GM21737 (cell line): ENCODE results near the gene SRRM2.

Experiments
- ATAC-seq: cut with Tn5 transposase; IDR thresholded peaks from one replicate; pipeline ENCODE4 v1.9.1; 2021; ENCODE audit warnings: mild to moderate bottlenecking, moderate library complexity; ENCODE audit not compliant: unreplicated experiment

Gene SRRM2

DNA sequence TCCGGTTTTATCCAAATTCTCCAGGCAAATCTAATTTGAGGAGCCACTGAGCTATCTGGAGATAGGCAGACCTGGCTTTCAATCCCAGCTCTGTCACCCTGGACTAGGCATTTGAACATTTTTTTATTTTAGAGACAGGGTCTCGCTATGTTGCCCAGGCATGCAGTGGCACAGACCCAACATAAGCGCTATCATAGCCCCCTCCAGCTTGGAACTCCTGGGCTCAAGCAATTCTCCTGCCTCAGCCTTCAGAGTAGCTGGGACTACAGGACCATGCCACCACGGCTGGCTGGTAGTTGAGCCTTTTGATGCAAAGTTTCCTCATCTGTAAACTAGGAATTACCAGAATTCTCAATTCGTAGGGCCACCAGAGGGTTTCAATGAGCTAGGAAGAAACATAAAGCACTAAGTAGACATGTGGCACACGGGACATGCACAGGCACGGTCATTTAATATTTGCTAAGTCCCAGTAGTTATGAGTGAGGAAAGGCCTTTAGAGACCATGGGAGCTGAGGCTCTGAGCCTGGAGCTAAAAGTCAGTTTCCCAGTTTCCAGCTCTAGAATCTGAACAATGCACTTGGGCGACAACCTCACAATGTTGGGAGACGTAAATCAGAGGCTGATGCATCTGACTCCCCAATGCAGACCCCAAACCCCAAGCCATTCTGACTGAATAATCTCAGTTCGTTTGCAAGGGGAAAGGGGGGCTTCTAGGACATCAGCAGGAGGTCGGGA, 23.5 kb downstream of the SRRM2 start:
- no peak for ATAC-seq

DNA sequence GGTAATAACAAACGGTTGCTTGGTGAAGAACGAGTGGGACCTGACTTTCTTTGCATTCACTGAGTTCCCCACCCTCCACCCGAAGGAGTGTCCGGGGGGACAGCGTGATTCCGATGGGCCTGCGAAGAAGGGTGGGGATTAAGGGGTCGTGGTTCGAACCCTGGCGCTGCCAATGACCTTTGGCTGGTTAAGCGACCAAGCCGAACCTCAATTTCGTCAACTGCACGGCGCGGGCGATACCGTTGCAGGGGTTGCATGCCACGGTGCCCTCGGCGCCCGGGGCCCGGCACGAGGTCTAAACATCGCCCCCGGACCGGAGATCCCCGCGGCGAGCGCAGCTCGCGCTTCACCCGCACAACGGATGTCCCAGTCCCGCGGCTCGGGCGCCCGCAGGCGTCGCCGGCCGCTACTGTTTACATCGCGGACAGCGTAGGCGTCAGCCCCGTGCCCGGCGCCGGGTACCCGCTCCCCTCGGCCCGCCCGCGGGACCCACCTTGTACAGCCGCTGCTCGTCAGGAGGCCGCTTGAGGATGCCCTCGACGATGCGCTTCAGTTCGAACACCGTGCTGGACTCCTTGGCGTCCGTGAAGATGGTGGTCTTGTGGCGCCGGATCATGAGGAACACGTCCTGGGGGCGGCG, 24.2 kb downstream of the SRRM2 start:
- ATAC-seq: peak; percentile 26

DNA sequence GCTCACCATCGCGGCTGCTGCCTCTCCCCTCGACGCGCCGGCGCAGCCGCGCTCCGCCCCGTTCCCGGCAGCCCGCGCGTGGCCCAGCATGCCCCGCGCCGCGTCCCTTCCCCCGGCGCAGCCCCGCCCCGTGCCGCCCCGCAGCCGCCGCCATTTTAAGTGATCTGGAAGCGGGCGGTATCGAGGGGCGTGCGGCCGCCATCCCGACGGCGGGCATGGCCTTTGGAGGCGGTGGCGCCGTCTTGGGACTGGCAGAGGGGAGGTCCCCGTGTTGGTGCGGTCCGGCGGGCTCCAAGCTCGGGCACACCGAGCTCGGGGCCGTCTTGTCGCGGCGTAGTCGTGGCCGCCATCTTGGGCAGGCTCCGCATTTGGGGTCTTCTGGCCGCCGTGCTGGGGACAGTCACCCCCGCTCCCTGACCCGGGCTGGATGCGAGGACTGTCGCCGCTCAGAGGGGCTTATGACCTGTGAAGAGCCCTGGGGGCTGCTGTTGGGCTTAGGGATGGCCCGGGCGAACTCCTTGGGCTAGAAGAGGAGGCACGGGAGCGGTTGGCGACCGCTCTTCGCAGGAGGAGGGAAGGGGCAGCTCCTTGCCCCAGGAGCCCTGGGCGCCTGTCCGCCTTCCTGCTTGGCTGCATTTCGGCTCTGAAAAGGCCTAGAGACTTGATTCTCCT, 24.9 kb downstream of the SRRM2 start, which contains the start of gene ELOB:
Gene ELOB, minus strand, starts transcription at position 50 of the 672 bp plus-strand sequence. Its CDS starts 41 bp downstream, at position 9.
- peak; percentile 75 for ATAC-seq

DNA sequence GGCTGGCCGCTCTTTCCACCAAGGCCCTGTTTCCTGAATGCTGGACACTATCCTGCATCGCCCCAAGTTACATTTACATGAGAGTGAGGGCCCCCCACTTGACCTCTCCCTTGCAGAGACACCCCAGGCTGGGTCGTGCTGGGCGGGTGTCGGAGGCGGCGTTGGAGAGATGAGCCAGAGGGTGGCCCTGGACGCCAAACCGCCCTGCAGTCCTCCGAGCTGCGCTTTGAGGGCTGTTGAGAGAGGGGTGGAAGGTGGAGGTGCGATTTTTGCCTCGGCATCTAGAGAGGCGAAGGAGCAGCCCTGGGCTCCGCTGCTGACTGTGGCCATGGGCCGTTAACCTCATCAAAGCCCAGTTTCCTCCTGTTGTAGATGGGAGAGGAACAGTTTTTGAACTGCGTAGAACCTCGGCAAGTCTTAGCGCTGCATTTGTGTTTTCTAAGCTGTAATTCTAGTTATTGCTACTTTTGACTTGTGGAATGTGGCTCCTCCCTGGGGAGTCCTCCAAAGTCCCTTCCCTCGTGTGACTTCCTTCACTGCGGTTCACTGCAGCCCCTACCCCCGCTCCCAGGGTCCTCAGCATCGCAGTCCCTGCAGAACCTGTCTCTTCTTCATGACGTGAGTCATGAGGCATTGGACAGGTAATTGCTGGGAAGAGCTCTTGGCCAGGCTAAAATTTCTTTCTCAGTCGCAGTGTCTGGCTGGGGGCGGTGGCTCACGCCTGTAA, 25.6 kb downstream of the SRRM2 start:
- ATAC-seq: no peak

DNA sequence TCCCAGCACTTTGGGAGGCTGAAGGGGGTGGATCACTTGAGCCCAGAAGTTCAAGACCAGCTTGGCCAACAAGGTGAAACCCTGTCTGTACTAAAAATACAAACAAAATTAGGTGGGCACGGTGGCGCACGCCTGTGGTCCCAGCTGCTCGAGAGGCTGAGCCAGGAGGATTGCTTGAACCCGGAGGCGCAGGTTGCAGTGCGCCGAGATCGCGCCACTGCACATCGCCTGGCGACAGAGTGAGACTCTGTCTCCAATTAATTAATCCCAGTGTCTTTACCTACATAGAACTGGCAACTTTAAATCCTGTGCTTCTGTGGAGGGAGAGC, 26.2 kb downstream of the SRRM2 start:
- ATAC-seq: no peak

DNA sequence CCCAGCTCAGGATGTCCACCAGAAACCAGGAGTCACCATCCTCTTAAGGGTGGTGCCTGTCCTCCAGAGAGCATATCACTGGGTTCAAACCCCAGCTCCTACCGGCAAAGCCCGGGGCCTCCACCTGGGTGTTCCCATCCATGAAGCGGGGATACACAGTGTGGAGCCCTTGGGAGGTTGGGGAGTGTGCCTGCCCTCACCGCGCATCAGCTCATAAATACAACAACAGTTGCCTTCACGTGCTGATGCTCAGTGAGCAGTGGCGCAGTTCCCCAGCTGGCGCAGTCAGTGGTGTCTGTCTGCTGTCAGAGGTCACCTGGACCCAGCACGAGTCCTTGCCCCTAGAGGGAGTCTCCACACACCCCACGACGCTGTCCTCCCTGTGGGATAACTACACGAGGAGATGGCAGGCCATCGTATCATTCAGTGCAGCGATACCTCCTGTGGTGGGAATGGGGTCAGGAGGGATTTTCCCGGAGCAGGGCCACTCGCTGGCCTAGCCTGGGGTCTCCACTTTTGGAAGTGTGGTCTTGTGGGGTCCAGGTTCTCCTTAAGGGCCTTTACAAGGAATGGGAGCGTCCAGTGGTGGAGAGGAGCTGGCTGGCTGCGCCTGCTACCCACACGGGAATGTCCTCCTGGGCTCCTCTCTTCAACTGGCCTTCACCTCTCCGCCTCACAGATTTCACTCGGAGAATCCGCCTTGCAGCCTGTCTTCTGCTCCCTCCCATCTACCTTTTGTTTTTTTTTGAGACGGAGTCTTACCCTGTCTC, 26.9 kb downstream of the SRRM2 start:
- no peak for ATAC-seq

DNA sequence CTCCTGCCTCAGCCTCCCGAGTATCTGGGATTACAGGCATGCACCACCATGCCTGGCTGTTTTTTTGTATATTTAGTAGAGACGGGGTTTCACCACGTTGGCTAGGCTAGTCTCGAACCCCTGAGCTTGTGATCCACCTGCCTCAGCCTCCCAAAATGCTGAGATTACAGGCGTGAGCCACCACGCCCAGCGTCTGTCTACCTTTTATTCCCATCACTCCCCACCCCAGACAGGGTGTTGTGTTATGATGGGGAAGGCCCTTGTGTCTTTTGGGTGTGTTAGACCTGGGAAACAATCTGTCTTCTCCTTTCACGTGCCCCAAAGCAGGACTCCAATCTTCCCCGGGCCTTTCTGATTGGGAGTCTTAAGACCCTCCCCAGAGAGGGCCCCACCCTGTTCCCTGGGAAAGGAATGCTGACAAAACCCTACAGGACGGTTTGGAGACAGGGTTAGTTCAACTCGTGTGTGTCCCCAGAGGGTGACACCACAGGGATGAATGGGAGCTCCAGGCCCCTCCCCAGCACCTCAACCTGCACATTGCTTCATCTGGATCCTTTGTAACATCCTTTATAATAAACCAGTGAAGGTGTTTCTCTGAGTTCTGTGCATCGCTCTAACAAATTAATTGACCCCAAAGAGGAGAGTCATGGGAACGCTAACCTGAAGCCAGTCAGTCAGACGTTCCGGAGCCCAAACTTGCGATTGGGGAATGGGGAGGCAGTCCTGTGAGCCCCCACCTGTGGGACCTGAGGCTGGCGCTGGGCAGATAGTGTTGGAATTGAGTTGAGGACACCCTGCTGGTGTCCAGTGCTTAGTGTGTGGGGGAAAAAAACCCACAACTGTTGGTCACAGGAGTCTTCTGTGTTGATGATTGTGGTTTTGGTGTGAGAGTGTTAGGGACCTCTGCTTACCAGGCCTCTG, 27.8 kb downstream of the SRRM2 start:
- ATAC-seq: no peak

DNA sequence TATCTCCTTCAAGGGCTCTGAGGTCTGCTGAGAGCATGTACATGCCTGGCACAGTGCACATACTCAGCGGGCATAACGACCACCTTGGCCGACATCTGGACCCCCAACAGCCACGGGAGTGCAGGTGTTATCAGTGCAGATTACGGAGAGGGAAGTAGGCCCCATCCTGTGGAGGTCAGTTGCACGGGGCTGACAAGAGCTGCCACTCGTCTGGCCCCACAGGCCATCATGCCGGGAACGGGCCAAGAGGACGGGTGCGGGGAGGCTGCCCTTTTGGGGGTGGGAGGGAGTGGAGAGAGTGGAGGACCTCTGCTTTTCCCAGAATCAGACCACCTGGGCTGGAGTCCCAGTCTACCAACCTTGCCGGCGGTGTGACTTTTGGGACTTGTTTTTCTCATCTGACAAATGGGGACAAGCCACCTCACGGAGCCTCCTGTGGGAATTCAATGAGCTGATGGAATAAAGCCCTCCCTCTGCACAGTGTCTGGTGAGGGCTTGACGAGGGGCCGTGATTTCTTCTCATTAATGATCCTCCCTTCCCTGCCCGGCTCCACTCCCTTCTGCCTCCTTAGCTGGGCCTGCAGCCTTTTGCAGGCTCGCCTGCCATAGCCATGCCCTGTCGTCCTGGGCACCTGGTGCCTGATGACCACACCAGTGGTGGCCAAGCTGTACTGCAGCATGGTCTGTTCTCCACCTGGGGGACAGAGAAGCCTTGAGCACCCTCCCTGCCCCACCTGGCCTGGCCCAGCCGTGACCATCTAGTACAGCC, 30.3 kb downstream of the SRRM2 start:
- ATAC-seq: no peak

DNA sequence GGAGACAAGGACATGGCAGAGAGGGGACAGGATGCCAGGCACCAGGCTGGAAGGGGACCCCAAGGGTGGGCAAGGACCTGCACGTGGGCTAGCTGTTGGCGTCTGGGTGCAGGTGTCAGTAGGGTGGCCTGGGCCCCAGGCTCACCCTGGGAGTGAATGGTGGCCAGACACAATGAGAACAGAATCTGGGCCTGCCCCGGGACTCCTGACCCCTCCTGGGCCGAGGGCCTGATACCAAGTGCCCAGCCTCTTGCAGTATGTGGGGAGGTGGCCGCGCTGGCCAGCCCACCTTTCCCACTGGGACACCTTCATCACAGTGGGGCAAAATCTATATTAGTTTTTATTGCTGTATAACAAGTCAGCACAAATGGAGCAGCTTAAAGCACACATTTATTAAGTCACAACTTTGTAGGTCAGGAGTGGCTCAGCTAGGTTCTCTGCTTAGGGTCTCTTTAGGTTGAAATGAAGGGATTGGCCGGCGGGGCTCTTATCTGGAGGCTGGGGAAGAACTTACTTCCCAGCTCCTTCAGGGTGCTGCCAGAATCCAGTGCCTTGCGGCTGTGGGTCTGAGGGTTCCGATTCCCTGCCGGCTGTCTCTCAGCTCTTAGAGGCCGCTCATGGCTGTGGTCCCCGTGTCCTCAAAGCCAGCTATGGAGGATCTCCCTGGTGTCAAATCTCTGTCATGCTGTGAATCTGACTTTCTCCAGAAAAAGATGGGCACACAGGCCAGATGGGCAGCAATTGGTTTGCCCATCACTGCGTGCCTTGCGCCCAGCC, 31.3 kb downstream of the SRRM2 start:
- ATAC-seq: no peak

DNA sequence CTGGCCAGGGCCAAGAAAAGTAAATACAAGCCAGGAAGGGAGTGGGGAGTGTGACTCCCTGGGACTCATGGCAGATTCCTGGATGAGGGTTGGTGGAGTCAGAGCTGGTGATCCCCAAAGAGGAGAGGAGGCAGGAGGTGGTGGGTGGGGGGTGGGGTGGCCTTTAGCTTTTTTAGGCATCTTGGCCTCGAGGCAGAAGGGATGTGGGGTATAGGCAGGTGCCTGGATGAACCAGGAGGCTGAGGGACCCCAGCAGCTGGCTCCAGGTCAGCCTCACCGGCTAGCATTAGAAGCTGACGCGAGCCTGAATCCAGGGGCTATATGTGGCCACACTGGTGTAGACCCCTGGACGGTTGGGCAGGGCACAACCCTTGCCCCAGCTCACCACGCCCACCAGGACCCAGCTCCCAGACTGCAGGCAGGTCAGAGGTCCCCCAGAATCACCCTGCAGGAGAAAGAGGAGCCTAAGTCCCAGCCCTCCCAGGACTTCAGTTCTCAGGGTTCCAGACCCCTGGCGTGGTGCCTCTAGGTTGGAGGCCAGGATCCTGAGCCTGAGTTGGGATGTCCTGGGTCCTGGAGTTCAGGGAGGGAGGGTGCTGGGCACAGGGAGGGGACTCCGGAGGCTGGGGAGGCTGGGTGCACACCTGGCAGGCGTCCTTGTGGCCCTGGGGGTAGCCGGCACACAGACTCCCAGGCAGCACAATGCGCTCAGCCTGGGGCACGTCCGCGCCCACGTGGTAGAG, 32.1 kb downstream of the SRRM2 start:
- ATAC-seq: no peak

DNA sequence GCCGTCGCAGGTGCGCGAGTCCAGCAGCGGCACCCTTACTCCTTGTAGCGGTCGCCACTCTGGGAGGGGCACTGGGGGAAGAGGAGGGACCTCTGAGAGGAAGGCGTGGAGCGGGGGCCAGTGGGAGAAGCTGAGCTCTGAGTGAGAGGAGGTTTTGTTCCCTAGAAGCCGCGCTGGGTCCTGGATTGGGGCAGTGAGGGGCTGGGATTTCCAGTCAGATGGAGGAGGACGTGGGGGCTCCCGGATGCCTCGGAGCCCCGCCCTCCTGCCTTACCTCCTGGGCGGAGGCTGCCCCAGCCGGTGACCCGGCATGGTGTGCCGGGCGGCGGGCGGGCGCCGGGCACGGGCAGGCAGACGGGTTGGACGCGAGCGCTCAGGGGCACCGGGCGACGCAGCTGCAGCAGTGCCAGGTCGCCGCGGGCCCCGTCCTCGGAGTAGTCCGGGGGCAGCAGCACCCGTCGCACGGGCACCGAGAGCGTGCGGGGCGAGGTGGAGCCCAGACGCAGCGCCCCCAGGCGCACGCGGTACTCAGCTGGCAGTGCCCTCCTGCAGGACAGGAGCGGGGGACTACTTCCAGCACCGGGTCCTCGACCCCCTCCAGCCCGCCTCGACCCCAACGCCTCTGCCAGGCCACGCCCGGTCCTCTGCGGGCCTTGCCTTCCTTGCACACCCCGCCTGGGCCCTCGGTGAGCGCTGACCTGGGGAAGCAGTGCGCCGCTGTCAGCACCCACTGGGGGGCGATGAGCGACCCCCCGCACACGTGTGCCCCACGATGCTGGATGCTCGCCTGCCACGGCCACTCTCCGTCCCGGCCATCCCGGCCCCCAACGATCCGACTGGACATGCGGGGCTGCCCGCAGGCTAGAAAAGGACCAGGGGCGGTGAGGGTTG, 32.9 kb downstream of the SRRM2 start:
- ATAC-seq: no peak

DNA sequence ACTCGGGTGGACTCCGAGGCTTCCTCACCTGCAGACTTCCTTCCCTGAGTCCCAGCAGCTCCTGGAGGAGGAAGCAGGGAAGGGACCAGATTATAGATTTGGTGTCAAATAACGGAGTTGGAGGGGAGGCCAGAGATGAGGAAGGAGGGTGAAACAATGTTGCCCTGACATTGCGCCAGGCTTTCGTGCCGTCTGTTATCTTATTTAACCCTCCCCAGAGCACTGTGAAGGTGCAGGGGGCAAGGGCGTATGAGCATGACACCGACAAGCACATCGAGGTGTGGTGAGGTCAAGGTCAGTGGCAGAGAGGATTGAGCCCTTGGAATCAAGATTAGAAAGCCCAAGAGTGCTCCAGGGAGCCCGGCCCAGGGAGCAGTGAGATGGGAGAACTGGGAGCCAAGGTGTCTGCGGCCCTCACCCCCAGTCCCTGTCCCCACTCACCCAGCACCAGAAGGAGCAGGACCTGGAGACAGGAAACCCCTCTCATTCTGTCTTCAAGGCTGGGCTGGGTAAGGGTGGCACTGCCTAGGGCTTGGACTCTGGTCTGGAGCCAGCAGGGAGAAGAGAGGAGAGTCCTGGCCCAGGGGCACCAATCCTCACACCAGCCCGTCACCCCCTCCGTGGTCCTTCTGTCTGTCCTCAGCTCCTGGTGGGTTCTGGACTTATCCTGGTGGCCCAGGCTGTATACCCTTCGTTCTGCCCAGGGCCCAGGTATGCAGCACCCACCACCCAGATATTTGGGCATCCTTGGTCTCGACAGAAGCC, 33.8 kb downstream of the SRRM2 start:
- ATAC-seq: no peak

DNA sequence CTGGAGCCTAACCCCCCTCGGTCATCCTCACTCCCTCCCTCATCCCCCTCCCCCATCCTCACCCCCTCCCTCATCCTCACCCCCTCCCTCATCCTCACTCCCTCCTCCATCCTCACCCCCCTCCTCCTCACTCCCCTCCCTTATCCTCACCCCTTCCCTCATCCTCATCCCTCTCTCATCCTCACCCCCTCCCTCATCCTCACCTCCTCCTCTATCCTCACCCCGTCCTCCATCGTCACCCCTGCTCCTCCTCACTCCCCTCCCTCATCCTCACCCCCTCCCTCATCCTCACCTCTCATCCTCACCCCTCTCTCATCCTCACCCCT, 34.4 kb downstream of the SRRM2 start:
- ATAC-seq: no peak

DNA sequence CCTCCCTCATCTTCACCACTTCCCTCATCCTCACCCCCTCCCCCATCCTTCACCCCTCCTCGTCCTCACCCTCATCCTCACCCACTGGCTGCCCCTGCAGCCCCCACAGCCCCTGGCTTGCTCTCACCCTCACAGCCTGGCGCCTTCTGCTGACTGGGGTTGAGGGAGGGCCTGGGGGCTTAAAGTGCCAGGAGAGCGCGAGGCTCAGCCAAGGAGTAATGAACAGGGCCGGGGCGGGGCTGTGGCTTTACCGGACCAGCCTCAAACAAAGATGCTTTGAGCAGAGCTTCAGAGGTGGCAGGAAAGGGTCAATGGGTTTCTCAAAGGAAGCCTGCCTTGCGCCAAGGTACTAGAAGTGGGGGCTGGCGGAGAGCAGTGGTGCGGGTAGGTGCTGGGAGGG, 35.0 kb downstream of the SRRM2 start, which contains the start of gene PRSS33:
Gene PRSS33, minus strand, starts transcription at position 155 of the 400 bp plus-strand sequence. CDS start 1,013 bp downstream, outside the sequence.
- ATAC-seq: no peak

DNA sequence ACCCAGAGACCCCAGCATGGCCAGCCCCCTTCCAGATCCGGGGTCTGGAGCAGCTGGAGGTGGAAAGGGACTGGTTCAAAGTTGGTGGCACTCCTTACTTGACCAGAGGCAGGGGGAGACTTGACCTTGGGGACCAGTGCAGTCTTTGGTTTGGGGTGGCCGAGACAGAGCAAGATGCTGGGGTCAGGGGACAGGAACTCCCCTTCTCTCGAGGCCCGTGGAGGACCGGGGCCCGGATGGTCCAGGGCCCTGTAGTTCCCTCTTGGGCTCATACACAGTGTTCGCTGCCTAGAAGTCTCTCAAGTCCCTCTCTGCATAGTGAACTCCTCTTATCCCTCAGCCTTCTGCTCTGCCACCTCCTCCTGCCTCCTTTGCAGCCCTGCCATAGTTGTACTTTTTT, 35.5 kb downstream of the SRRM2 start:
- ATAC-seq: no peak

DNA sequence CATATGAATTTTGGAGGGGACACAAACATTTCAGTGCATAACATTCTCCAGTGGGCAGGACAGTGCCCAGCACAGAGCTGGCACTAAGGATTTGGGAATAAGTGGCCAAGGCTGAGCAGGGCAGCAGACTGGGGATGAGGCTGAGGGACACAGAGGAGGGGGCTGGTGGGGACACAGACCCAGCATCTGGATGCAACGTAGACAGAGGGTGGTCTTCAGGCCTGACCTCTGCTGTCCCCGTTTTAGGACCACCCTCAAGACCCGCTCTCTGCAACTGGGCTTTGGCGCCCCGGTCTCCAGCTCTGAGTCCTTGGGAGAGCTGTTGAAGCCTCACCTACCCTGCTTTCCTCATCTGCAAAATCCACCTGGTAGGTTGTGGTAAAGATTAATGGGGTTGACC, 38.2 kb downstream of the SRRM2 start:
- no peak for ATAC-seq
